Measurements from ENCODE around the gene SLC2A9.

SLC2A9 gene

GRCh38 chr4:10021653-10022023, 341 bp upstream of the SLC2A9 start:
- no peak for DNase-seq

- no peak for DNase-seq
These were observed 1.2 kb downstream of the SLC2A9 start for GRCh38 chr4:10020106-10020505.

- DNase-seq = no peak
These were observed 1.7 kb downstream of the SLC2A9 start for GRCh38 chr4:10019521-10020051.

- peak; percentile 51 to 96 (median 91) for DNase-seq
These were observed 2.4 kb downstream of the SLC2A9 start for GRCh38 chr4:10018818-10019461.

- no peak for DNase-seq
These were observed 4.0 kb downstream of the SLC2A9 start for GRCh38 chr4:10017037-10017893.

GRCh38 chr4:10016169-10016568, 5.1 kb downstream of the SLC2A9 start:
- no peak for DNase-seq

GRCh38 chr4:10015140-10015753, 6.0 kb downstream of the SLC2A9 start:
- peak in 33 of 58 donors; percentile 5 to 70 (median 32) for DNase-seq

- peak in 10 of 58 donors; percentile 6 to 29 (median 19) for DNase-seq
These were observed 7.6 kb downstream of the SLC2A9 start for GRCh38 chr4:10013722-10014121.

- no peak for DNase-seq
These were observed 9.4 kb downstream of the SLC2A9 start for GRCh38 chr4:10011885-10012284.

- DNase-seq = no peak
These were observed 10.0 kb downstream of the SLC2A9 start for GRCh38 chr4:10011277-10011676.

- DNase-seq = no peak
These were observed 11.3 kb downstream of the SLC2A9 start for GRCh38 chr4:10009861-10010500.

- DNase-seq = no peak
These were observed 12.7 kb downstream of the SLC2A9 start for GRCh38 chr4:10008609-10009005.

GRCh38 chr4:10007793-10008608, 13.3 kb downstream of the SLC2A9 start:
- DNase-seq = peak in 4 of 58 donors; percentile 6 to 26 (median 18)

- DNase-seq = no peak
These were observed 13.9 kb downstream of the SLC2A9 start for GRCh38 chr4:10007436-10007740.

- peak in 1 of 58 donors; percentile 33 for DNase-seq
These were observed 14.5 kb downstream of the SLC2A9 start for GRCh38 chr4:10006601-10007435.

- peak in 4 of 58 donors; percentile 23 to 34 (median 31) for DNase-seq
These were observed 15.1 kb downstream of the SLC2A9 start for GRCh38 chr4:10006231-10006600.

- DNase-seq = no peak
These were observed 15.7 kb downstream of the SLC2A9 start for GRCh38 chr4:10005632-10006031.

GRCh38 chr4:10003666-10004065, 17.6 kb downstream of the SLC2A9 start:
- no peak for DNase-seq

- no peak for DNase-seq
These were observed 19.0 kb downstream of the SLC2A9 start for GRCh38 chr4:10002278-10002677.

GRCh38 chr4:10001757-10002156, 19.5 kb downstream of the SLC2A9 start:
- DNase-seq = no peak

All from anterior cingulate cortex (tissue), 58 donors.